Naive thymus-derived CD8-positive, alpha-beta T cell (primary cell): ENCODE results near the gene ADISSP. TPM values are rescaled to one million over a fixed set of nuclear protein-coding genes. Genes with fewer than 3 reads are reported as not detected.

Source experiments
- polyA plus RNA-seq, 3 donors: library from polyadenylated mRNA; unstranded; fragments of 300-500 nt; fragmentation: Illumina TruSeq; gene quantifications; one replicate each; pipeline ENCODE4 v1.2.3, GENCODE V29; 2021
- total RNA-seq, 8 experiments: library from RNA in 2 of 8; stranded (reverse) in 2 of 8; gene quantifications; one replicate each; pipeline ENCODE4 v1.2.3 and lab custom pipeline; 2021 to 2026

The ADISSP gene
- total and polyA plus RNA-seq, 5 experiments from 2014 or later = 17.6 to 32.4 (median 19.6) TPM

Other genes with a start within 250 kb of the ADISSP start
- not detected for gene GFRA4, start 104.4 kb downstream of the ADISSP start, total RNA-seq
- not detected for gene GFRA4, start 104.4 kb downstream of the ADISSP start, polyA plus RNA-seq
- not detected for gene ADAM33, start 85.7 kb downstream of the ADISSP start, total RNA-seq
- not detected for gene ADAM33, start 85.7 kb downstream of the ADISSP start, polyA plus RNA-seq
- under 1 TPM; 0.22 to 0.62 TPM for gene SIGLEC1, start 55.2 kb downstream of the ADISSP start, total RNA-seq
- gene SIGLEC1, start 55.2 kb downstream of the ADISSP start, polyA plus RNA-seq = not detected
- gene HSPA12B, start 35.1 kb downstream of the ADISSP start, total RNA-seq = not detected
- under 1 TPM in 2 of 3 donors, not detected in 1; 0.05 to 0.07 TPM for gene HSPA12B, start 35.1 kb downstream of the ADISSP start, polyA plus RNA-seq
- under 1 TPM in 1 of 2 experiments, not detected in 1; 0.33 TPM for gene SPEF1, start 13.7 kb upstream of the ADISSP start, total RNA-seq
- not detected for gene SPEF1, start 13.7 kb upstream of the ADISSP start, polyA plus RNA-seq
- 10 to 100 TPM; 45.8 to 48.6 TPM for gene CENPB, start 19.0 kb upstream of the ADISSP start, total RNA-seq
- gene CENPB, start 19.0 kb upstream of the ADISSP start, polyA plus RNA-seq = 1 to 10 TPM; 1.0 to 1.7 (median 1.4) TPM
- 100 to 1,000 TPM; 320 to 336 TPM for gene CDC25B, start 28.6 kb upstream of the ADISSP start, total RNA-seq
- 10 to 100 TPM; 38.1 to 49.7 (median 42.0) TPM for gene CDC25B, start 28.6 kb upstream of the ADISSP start, polyA plus RNA-seq
- gene AP5S1, start 52.8 kb upstream of the ADISSP start, total RNA-seq = 10 to 100 TPM; 12.6 to 14.5 TPM
- 10 to 100 TPM; 10.1 to 21.8 (median 19.3) TPM for gene AP5S1, start 52.8 kb upstream of the ADISSP start, polyA plus RNA-seq
- gene MAVS, start 79.1 kb upstream of the ADISSP start, total RNA-seq = 10 to 100 TPM; 41.9 to 45.7 TPM
- gene MAVS, start 79.1 kb upstream of the ADISSP start, polyA plus RNA-seq = 1 to 10 TPM; 2.2 to 8.5 (median 3.3) TPM
- gene PANK2, start 121.6 kb upstream of the ADISSP start, total RNA-seq = 10 to 100 TPM; 66.6 to 72.5 TPM
- gene PANK2, start 121.6 kb upstream of the ADISSP start, polyA plus RNA-seq = 10 to 100 TPM; 32.9 to 36.8 (median 36.8) TPM
- 10 to 100 TPM; 18.0 to 19.9 TPM for gene RNF24, start 247.8 kb upstream of the ADISSP start, total RNA-seq
- gene RNF24, start 247.8 kb upstream of the ADISSP start, polyA plus RNA-seq = 10 to 100 TPM in 2 of 3 donors, 1 to 10 TPM in 1; 6.4 to 13.3 (median 10.1) TPM